HTERT RPE-1 (cell line): ENCODE measurements around the gene KRTAP20-1.

Experiments used
- in situ Hi-C: fragments of 300-500 bp; cut with MboI; formaldehyde crosslinking; loops from 4 replicates; pipeline ENCODE4 v1.14.3; 2020; ENCODE audit warnings: low sequenced_read_pairs

The KRTAP20-1 gene

GRCh38 chr21:30642564-30642963 is 26.3 kb downstream of the KRTAP20-1 start, which contains the start of gene KRTAP20-3:
KRTAP20-3 (plus strand) TSS chr21:30642864.
- in situ Hi-C loops, result no loop called here

- in situ Hi-C loops, result no loop called here
Measured at GRCh38 chr21:30646904-30647414, 30.7 kb downstream of the KRTAP20-1 start.

- in situ Hi-C loops, result no loop called here
Measured at GRCh38 chr21:30652891-30653290, 36.7 kb downstream of the KRTAP20-1 start.
